Activated CD4-positive, alpha-beta T cell treated with anti-CD3 and anti-CD28 coated beads for 24 hours (primary cell): ENCODE data around the gene RNF166.

Experiments
- DNase-seq, 2 donors: peaks; one replicate each; pipeline ENCODE4 v3.0.0-alpha.2; 2020; ENCODE audit warnings: low read depth in 2 of 2

RNF166 gene

GRCh38 chr16:88706965-88707826 lies 988 bp upstream of the RNF166 start:
- no peak for DNase-seq

GRCh38 chr16:88705801-88706228 lies 393 bp downstream of the RNF166 start:
- no peak for DNase-seq

GRCh38 chr16:88705076-88705684 lies 1.0 kb downstream of the RNF166 start:
- DNase-seq = no peak

GRCh38 chr16:88703486-88704309 lies 2.5 kb downstream of the RNF166 start:
- DNase-seq = peak; percentile 53 to 57

- no peak for DNase-seq
Measured at GRCh38 chr16:88702371-88703210, 3.6 kb downstream of the RNF166 start.

- no peak for DNase-seq
Measured at GRCh38 chr16:88701581-88702370, 4.4 kb downstream of the RNF166 start.

- DNase-seq = peak; percentile 93 to 94
Measured at GRCh38 chr16:88700636-88701482, 5.3 kb downstream of the RNF166 start.

GRCh38 chr16:88700322-88700635 lies 5.9 kb downstream of the RNF166 start:
- no peak for DNase-seq

GRCh38 chr16:88699180-88699579 lies 7.0 kb downstream of the RNF166 start:
- DNase-seq = no peak

- no peak for DNase-seq
Measured at GRCh38 chr16:88698646-88699045, 7.6 kb downstream of the RNF166 start.

- no peak for DNase-seq
Measured at GRCh38 chr16:88697831-88698615, 8.2 kb downstream of the RNF166 start.

GRCh38 chr16:88697116-88697830 lies 8.9 kb downstream of the RNF166 start:
- DNase-seq = no peak

- DNase-seq = no peak
Measured at GRCh38 chr16:88696441-88696840, 9.8 kb downstream of the RNF166 start.

- no peak for DNase-seq
Measured at GRCh38 chr16:88695753-88696152, 10.5 kb downstream of the RNF166 start.

- DNase-seq = no peak
Measured at GRCh38 chr16:88695218-88695617, 11.0 kb downstream of the RNF166 start.

- DNase-seq = no peak
Measured at GRCh38 chr16:88694221-88695087, 11.8 kb downstream of the RNF166 start.

GRCh38 chr16:88693420-88694177 lies 12.6 kb downstream of the RNF166 start:
- DNase-seq = no peak
